Parathyroid adenoma (tissue), 2 donors: ENCODE measurements around the gene PACC1.

ENCODE experiments used
- H2AFZ ChIP-seq: fragments of 300-600 bp; sonication (generic); one replicate; pipeline ENCODE4 v1.7.0; 2017; ENCODE audit warnings: antibody characterized with exemption, mild to moderate bottlenecking
- H3K27ac ChIP-seq: fragments of 300-600 bp; sonication (generic); one replicate; pipeline ENCODE4 v1.7.0; 2017
- H3K27me3 ChIP-seq: fragments of 300-600 bp; sonication (generic); one replicate; pipeline ENCODE4 v1.7.0; 2017; ENCODE audit warnings: low read length; ENCODE audit not compliant: control insufficient read depth, insufficient read depth
- H3K36me3 ChIP-seq: fragments of 300-600 bp; sonication (generic); one replicate; pipeline ENCODE4 v1.7.0; 2017; ENCODE audit warnings: low read length; ENCODE audit not compliant: control insufficient read depth, insufficient read depth
- H3K4me1 ChIP-seq: fragments of 300-600 bp; sonication (generic); one replicate; pipeline ENCODE4 v1.7.0; 2017; ENCODE audit warnings: control low read depth
- H3K4me2 ChIP-seq: fragments of 300-600 bp; sonication (generic); one replicate; pipeline ENCODE4 v1.7.0; 2017; ENCODE audit warnings: low read length
- H3K4me3 ChIP-seq: fragments of 300-600 bp; sonication (generic); one replicate; pipeline ENCODE4 v1.7.0; 2017; ENCODE audit warnings: low read depth, low read length
- H3K79me2 ChIP-seq: fragments of 300-600 bp; sonication (generic); one replicate; pipeline ENCODE4 v1.7.0; 2017; ENCODE audit warnings: control low read depth
- H3K9ac ChIP-seq: fragments of 300-600 bp; sonication (generic); one replicate; pipeline ENCODE4 v1.7.0; 2017; ENCODE audit warnings: mild to moderate bottlenecking
- H3K9me3 ChIP-seq: fragments of 300-600 bp; sonication (generic); one replicate; pipeline ENCODE4 v1.7.0; 2017; ENCODE audit warnings: low read length; ENCODE audit not compliant: control insufficient read depth
- CTCF ChIP-seq: fragments of 300-600 bp; sonication (generic); IDR thresholded peaks from one replicate; pipeline ENCODE4 v1.7.0; 2017; ENCODE audit warnings: antibody characterized with exemption, mild to moderate bottlenecking
- donor health status: primary hyperparathyroidism.

The PACC1 gene

GRCh38 chr1:212430416-212430815, 15.7 kb upstream of the PACC1 start:
- no peaks in the 10 kb centered on the region for H3K27me3 ChIP-seq

GRCh38 chr1:212428496-212428895, 13.8 kb upstream of the PACC1 start:
- Histone ChIP-seq H2AFZ (no peak overlapping the region), H3K36me3 (no peaks in the 10 kb centered on the region), H3K79me2 (no peaks in the 10 kb centered on the region), H3K4me3 (no peak overlapping the region), H3K9ac (no peak overlapping the region), H3K27me3 (no peaks in the 10 kb centered on the region), H3K27ac (no peak overlapping the region), H3K9me3 (no peaks in the 10 kb centered on the region), H3K4me2 (no peak overlapping the region), H3K4me1 (no peaks in the 10 kb centered on the region)
- no peak for TF ChIP-seq CTCF

More at GRCh38 chr1:212430416-212430815, 15.7 kb upstream of the PACC1 start:
- H3K4me3 ChIP-seq, result no peak overlapping the region
- no peak overlapping the region for H3K27ac ChIP-seq
- no peaks in the 10 kb centered on the region for H3K9me3 ChIP-seq
- no peaks in the 10 kb centered on the region for H3K79me2 ChIP-seq
- H3K4me1 ChIP-seq, result no peaks in the 10 kb centered on the region
- TF ChIP-seq CTCF, result no peak
- H3K9ac ChIP-seq, result no peak overlapping the region
- H2AFZ ChIP-seq, result no peak overlapping the region
- H3K36me3 ChIP-seq, result no peaks in the 10 kb centered on the region
- no peak overlapping the region for H3K4me2 ChIP-seq

- Histone ChIP-seq H3K4me1 (no peaks in the 10 kb centered on the region), H3K27me3 (no peaks in the 10 kb centered on the region), H3K4me2 (no peak overlapping the region)
Observed at GRCh38 chr1:212423879-212424278, 9.2 kb upstream of the PACC1 start.

GRCh38 chr1:212421165-212421564, 6.5 kb upstream of the PACC1 start:
- TF ChIP-seq CTCF, result no peak
- Histone ChIP-seq H3K36me3 (no peaks in the 10 kb centered on the region), H3K9ac (no peak overlapping the region), H2AFZ (no peak overlapping the region), H3K9me3 (no peaks in the 10 kb centered on the region), H3K79me2 (no peaks in the 10 kb centered on the region), H3K4me1 (no peaks in the 10 kb centered on the region), H3K27me3 (no peaks in the 10 kb centered on the region), H3K4me3 (no peak overlapping the region), H3K4me2 (no peak overlapping the region), H3K27ac (no peak overlapping the region)

More at GRCh38 chr1:212423879-212424278, 9.2 kb upstream of the PACC1 start:
- Histone ChIP-seq H3K79me2 (no peaks in the 10 kb centered on the region), H2AFZ (no peak overlapping the region), H3K9me3 (no peaks in the 10 kb centered on the region), H3K27ac (no peak overlapping the region), H3K36me3 (no peaks in the 10 kb centered on the region), H3K9ac (no peak overlapping the region), H3K4me3 (no peak overlapping the region)
- TF ChIP-seq CTCF, result no peak

- no peak for TF ChIP-seq CTCF
- H3K4me3 ChIP-seq, result peak overlapping the region; percentile 80
- no peaks in the 10 kb centered on the region for H3K79me2 ChIP-seq
- peak overlapping the region; percentile 19 for H3K27ac ChIP-seq
- no peaks in the 10 kb centered on the region for H3K9me3 ChIP-seq
- H3K27me3 ChIP-seq, result no peaks in the 10 kb centered on the region
- no peaks in the 10 kb centered on the region for H3K4me1 ChIP-seq
- H3K36me3 ChIP-seq, result no peaks in the 10 kb centered on the region
- no peak overlapping the region for H3K9ac ChIP-seq
- peak overlapping the region; percentile 93 for H3K4me2 ChIP-seq
- peak overlapping the region; percentile 90 for H2AFZ ChIP-seq
Observed at GRCh38 chr1:212415107-212415841, 588 bp upstream of the PACC1 start.
